HL-60 (cell line): ENCODE measurements around the gene FRAS1.

Experiments
- CTCF ChIP-seq: IDR thresholded peaks from one replicate; pipeline ENCODE4 v1.5.1; 2011; ENCODE audit warnings: low read length, control low read depth, inconsistent platforms; ENCODE audit not compliant: insufficient read depth
- GABPA ChIP-seq: IDR thresholded peaks from 2 replicates; pipeline ENCODE4 v1.6.1; 2012; ENCODE audit warnings: low read depth
- POLR2AphosphoS5 ChIP-seq: IDR thresholded peaks from 2 replicates; pipeline ENCODE4 v1.6.1; 2012; ENCODE audit warnings: low read depth
- REST ChIP-seq: IDR thresholded peaks from 2 replicates; pipeline ENCODE4 v1.6.1; 2012; ENCODE audit warnings: low read depth; ENCODE audit not compliant: insufficient replicate concordance
- SPI1 ChIP-seq: IDR thresholded peaks from 2 replicates; pipeline ENCODE4 v1.6.1; 2012; ENCODE audit warnings: low read depth, mild to moderate bottlenecking, borderline replicate concordance

DNA sequence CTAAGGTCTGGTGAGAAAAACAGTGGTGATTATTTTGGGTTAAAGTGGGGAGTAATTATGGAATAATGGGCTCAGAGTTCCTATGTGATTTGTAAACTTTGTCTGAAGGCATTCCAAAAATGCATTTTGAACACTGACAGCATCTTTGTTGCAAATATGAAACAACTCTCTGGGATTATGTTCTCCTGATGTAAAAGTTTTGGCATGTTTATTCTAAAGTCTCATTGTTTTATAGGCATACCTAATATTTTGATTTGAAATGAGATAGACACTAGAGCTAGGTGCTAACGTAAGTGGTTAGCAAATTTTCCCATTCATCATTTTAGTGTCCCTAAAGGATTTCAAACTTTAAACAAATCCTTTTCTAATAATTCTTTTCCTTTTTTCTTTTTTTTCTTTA lies 353.6 kb downstream of the FRAS1 start:
- TF ChIP-seq CTCF (no peak), POLR2AphosphoS5 (no peak), REST (no peak), GABPA (no peak), SPI1 (no peak)
